HG03159 (cell line): ENCODE measurements around the gene USP48.

Experiments used
- ATAC-seq: cut with Tn5 transposase; IDR thresholded peaks from one replicate; pipeline ENCODE4 v1.9.1; 2021; ENCODE audit warnings: mild to moderate bottlenecking, moderate library complexity; ENCODE audit not compliant: unreplicated experiment

USP48 gene

DNA sequence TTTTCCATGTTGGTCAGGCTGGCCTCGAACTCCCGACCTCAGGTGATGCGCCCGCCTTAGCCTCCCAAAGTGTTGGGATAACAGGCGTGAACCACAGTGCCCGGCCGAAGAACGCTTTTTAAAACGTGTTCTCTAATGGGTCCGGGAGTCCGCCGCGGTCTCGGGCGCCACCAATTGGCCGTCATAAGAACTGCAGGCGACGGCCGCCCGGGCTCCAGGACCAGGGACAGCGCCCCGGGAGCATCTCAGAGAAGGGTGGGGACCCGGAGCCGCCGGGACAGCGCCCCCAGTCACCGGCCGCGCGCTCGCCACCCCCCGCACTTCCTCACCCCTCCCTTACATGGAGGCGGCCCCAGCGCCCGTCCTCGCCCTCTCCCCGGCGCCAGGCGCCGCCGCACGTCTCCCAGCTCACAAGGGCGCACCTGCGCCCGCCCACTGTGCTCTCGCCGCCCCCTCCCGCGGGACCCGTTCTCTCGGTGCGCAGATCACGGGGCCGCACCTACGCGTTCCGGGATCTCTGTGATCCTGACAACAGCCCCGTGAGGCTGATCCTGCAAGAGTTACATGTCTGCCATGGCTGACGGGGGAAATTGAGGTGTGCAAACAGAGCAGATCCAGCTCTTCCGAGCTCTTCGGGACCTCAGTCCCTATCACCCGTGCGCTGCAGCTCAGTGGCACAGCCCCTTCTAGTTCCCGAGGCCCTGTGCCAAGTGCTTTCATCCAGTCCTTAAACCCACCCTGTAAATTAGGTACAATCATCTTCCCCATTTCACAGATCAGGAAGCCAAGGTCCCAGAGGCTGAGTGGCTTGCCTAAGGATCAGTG is 123.6 kb downstream of the USP48 start:
- ATAC-seq, result no peak

DNA sequence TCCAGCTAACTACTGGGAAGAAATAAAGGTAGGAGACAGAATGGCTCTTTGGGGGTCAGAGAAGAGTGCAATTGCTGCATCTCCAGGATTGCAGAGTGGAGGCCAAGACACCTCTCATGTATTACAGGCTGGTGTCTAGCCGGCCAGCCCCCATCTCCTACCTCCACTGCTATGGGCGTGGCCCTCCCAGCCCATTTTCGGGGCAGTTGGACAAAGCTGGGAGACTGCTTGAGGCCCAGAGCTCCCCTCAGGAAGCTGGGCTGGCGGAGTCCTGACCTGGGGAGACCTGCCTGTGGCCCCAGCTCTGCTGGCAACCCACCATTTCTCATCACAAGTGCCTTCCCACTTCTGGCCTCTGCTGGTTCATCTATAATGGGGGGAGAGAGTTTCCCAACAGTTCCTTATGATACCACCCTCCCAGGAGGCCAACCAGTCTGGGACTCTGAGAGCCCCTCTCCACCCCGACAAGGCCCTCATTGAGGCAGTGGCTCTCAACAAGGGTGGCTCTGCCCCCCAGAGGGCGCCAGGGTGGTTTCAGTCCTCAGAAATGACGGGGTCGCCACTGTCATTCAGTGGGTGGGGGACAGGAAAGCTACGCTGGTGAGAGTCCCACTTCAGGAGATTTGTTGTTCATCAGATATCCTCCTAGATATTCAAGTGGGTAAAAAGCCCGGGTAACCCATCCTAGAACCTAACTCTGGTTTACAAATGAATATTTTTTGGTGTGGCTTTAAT is 125.3 kb downstream of the USP48 start:
- no peak for ATAC-seq

DNA sequence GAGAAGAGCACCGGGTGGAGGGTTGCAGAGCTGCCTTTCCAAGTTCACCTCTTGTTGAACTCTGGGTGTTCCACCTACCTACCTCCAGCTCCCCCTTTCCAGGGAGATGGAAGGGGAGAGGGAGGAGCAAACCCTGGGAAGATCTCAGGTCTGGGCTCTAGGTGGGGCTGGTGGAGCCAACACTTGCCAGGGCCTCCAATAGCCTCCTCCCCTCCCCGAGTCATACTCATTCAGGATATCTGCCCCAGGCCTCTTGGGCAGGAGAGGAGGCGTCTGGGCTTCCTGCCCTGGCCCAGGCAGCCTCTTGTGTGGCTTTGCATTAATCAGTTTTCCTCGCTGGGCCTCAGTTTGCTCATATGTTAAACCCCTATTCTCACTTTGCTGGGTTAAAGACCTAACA is 127.2 kb downstream of the USP48 start:
- ATAC-seq, result no peak

DNA sequence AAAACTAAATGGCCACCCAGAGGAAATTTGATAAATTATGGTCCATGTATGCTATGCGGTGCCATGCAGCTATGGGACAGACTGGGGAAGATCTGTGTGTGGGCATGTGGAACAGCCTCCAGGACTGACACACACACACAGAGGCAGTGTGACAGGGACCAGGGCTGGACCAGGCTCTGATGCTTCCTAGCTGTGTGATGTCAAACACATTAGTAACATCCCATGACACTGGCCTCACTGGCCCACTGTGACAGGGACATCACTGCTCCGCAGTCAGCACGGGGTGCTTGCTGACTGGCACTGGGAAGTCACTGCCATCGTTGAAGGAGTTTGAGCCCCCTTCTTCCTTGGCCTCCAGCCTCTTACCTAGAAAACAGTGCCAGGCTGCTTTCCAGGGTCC is 127.7 kb downstream of the USP48 start:
- ATAC-seq, result no peak

DNA sequence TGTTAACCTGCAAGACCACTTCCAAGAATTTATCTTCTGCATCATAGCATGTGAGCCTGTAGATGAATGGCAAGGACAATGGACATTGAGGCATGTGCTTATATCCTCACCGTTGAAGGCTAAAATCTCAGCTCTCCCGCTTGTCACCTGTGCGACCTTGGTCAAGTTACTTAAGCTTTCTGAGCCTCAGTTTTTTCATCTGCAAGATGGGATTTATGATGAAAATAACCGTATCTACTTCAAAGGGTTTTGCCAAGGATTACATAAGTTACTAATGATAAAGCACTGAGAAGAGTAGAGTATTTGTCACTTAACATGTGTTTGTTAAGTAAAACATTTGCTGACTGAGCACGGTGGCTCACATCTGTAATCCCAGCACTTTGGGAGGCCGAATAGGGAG is 128.7 kb downstream of the USP48 start:
- no peak for ATAC-seq

DNA sequence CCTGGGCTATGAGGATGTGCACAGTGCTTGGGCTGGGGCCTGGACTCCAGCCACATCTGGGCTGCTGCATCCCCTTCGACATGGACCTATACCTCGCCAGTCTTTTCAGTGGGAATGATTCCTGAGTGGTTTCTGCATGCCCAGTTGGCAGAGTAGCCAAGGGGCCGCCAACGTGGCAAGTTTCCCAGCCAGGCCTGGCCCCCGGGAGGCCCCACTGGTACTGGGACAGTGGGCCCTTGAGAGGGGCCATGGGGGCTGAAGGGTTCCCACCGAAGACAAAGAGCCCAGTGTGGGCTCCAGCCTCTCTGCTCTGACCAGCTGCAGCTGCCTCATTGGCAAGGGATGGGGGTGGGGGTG is 129.2 kb downstream of the USP48 start:
- no peak for ATAC-seq

DNA sequence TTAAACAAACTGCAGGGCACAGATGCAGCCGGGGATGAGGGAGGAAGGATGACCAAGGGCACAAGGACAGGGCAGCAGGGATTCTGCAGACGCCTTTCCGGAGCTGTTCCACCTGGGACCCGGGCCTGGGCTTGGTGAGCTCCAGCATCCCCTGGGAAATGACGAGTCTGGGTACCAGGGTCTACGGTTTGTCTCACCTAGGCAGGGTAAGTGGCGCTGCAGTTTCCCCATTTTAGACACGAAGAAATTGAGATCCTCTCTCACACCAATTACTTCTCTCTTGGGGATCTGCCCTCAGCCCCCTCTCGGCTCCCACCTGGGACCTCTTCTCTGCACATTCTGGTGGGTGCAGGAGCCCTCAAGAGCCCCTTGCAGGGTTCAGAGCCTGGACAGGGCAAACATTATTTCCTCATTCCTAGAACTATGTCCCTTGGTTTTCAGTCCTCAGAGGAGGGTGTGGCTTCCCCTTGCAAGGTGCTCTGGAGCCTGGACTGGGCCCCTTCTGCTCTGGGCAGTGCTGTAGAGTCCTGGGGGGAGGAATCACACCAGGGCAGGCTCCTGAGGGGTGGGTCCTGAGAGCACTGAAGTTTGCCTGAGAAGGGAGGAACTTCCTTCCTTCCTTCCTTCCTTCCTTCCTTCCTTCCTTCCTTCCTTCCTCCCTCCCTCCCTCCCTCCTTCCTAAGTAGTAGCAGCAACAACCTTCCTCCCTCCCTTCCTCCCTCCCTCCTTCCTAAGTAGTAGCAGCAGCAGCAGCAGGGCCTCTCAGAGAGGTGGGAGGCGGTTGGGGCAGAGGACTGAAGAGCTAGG is 129.8 kb downstream of the USP48 start:
- no peak for ATAC-seq

DNA sequence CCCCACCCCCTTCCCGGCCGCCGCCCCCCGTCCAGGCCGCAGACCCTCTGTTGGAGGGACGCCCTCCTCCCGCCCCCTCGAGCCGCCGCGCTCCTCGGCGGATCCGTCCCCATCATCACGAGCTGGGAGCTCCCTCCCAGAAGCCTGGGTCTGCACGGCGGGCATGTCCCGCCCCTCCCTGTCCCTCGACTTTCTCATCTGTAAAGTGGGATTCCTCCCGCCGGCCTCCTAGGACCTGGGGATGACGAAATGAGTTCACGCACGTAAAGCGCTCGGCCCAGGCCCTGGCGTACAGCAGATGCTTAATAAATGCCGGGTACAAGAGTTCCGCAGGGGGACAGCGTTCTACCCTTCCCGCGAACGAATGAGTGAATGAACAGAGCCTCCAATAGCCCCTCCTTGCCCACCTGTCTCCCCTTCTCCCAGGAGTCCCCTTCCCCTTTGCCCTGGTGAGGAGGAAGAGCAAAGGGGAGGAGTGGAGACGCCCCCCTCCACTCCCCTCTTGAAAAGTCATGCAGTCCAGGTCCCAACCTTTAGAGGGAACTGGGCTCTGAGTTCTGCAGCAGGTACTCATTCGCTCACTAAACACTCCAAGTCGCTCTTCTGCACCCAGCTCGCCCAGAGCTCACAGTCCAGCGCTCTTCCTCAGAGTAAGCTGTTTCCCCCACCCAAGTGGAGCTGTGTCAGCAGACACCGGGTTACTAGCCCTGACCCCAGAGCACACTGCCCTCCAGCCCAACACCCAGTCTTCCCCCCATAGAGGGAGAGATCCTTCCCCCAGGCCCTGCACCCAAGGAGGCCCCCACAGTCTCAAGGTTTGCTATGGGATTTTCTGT is 130.6 kb downstream of the USP48 start:
- no peak for ATAC-seq

DNA sequence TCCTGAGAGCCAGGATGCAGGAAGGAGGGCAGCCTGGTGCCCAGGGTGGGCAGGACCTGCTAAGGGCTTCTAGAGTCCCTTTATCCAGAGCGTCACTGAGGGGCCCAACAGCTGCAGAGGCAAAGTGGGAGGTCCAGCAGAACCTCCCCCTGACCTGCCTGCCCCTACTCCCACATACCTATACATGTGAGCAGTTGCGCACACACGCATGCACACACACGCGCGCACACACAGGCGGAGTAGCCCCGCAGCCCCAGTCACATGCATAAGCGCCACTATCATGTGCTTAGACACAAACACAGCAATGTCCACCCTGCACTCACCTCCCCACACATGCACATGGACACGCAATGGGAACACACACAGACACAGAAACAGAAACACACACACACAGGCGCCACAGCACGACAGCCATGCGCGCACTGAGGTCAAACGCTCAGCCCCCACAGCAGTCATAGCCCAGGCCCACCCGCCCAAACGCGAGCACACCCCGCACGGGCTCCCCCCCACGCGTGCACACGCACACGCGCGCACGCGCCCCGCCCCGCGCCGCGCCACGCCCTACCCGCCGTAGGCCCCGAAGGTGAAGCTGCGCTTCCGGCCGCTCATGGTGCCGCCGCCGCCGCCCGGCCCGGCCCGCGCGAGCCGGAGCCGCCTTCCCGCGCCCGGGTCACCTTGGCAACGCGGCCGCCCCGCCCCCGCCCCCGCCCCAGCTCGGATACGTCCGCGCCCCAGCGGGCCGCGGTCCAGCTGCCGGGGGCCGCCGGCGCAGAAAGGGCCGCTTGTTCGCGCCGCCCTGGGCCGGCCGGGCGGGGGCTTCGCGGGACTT is 131.5 kb downstream of the USP48 start:
- no peak for ATAC-seq

DNA sequence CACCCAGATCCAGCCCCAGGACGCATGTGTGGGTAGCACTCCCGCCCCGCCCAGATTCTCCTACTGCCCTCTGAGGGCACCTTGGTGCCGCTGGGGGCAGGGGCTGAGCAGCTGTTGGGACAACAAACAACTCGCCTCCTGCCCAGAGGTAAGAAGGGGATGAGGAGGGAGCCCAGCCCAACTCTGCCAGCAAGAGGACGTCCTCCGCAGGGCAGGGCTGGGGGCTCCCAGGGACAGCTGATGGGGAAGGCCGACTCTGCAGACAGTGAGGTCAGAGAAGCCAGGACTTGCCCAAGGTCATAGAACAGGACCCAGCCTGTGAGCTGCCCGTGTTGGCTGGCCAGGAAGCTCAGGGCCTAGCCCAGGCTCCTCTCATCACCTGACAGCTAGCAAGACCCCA is 132.5 kb downstream of the USP48 start:
- ATAC-seq, result no peak

DNA sequence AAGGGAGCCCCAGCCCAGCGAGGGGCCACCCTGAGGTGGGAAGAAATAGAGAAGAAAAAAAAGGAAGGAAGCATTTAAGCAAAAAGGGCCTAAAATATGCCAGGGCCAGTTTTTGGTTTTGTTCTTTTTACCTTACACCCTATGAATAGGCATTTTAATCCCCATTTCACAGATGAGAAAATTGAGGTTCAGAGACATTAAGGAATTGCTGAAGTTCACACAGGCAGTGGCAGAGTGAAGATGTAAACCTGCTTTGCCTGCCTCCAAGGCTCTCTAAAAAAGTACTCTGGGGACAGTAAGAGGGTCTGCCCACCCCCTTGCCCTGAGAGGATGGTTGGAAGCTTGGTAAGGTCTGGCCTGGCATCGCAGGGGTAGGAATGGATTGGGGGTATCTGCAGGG is 133.6 kb downstream of the USP48 start:
- no peak for ATAC-seq

DNA sequence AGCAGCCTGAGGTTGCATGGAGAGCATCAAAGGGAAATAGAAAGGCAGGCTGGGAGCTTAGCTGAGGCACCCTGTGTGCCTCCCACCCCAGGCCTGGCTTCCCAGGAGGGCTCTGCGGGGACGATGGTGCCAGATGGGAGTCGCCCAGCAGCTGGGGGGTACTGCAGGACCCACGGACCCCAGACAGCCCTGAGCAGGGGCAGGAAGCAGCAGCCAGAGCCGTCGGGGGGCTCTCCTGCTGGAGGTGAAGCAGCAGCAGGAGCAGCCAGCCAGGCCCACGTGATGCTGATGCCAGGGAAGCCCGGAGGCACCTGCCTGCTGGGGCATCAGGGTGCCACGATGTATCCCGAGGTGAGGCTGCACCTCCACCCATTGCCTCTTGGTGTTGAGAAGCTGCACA is 134.2 kb downstream of the USP48 start:
- no peak for ATAC-seq

DNA sequence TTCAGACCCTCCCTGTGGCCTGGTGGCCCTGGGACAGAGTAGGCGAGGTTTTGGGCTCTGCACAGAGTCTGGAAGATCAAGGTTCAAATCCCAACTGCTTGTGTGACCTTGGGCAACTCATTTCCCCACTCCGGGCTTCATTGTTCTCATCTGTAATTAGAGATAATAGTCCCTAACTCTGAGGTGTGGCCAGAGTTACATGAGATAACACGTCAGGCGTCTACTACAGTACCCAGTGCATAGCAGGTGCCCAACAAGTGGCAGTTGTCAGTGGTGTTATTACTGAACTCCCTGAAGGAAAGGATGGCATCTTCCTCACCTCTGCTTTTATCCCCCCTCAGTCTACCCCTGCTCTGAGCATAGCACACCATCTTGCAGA is 134.6 kb downstream of the USP48 start:
- no peak for ATAC-seq

DNA sequence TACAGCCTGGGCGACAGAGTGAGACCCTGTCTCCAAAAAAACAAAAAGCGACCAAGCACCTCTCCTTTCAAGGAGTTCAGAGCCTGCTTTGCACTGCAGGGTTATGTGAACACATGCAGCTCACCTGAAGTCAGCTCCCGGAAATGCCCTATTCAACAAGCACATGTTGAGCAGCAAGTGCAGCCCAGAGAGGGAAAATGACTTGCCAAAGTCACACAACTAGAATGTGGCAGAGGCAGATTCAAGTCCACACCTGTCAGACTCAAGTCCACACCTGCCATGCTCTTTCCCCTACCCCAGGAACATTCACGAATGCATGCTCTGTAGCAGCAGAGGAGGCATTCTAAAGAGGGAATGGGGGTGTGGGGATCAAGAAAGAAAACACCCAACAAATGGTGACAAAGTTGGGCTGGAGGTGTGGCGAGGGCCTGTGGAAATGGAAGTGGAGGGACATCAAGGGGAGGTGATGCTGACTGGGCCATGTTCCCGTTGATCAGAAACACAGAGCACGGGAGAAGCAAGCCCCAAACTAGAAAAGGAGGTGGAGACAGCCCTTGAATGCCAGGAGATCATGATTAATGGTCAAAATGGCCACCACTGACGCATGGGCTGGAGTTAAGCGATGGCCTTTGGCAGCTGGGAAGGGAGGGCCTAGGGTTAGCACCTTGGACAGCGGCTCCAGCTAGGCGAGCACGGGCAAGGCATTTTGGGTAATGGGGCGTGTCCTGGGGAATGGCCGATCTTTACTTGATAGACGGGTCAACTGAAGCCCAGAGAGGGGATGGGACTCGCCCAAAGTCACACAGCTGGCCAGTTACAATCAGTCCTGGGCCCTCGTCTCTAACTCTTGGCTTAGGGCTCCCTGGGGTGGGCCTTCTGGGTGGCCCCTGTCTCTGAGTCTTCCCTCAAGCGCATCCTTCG is 135.3 kb downstream of the USP48 start:
- no peak for ATAC-seq

DNA sequence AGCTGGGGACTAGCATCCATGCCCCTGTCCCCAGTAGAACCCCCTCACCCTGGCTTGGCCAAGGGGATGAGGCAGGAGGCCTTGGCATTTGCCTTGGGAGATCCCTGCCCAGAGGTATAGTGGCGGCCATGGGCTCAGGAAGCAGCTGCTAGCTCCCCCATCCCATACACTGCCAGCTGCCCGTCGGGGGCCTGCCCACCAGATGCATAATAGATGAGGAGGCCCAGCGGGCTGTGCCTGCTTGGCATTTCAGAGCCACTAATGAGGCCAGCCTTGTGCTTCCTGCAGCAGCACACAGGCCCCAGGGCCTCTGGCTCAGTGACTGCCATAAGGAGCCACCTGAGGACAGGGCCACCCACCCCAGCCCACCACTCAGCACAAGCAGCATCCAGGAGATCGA is 137.4 kb downstream of the USP48 start:
- no peak for ATAC-seq

DNA sequence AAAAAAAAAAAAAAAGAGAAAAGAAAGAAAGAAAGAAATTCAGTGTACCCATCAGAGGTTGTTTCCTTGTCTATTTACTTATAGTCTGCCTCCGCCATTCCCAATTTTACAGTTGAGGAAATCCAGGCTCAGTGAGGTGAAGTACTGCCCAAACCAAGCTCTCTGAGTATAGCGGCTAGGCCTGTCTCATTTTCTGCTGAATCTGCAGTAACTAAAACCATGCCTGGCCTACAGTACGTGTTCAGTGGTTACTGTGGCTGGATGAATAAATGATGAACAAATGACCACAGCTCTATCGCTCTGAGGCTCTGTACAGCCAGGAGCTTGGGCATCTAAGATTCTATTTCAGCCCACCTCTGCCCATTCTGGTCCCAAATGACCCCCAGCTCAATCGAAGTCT is 138.0 kb downstream of the USP48 start:
- ATAC-seq, result no peak

DNA sequence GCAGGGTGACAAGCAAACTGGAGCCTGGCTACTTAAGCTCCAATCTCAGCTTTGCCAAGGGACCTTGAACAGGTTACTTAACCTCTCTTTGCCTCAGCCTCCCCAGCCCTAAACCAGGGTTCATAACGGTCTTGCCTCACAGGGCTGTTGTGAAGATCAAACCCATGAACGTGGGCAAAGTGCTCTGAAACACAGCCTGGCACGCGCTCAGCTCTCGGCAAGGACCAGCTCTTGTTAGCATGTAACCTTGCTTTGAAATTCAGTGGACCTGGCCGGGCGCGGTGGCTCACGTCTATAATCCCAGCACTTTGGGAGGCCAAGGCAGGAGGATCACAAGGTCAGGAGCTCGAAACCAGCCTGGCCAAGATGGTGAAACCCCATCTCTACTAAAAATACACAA is 138.6 kb downstream of the USP48 start:
- ATAC-seq, result no peak

DNA sequence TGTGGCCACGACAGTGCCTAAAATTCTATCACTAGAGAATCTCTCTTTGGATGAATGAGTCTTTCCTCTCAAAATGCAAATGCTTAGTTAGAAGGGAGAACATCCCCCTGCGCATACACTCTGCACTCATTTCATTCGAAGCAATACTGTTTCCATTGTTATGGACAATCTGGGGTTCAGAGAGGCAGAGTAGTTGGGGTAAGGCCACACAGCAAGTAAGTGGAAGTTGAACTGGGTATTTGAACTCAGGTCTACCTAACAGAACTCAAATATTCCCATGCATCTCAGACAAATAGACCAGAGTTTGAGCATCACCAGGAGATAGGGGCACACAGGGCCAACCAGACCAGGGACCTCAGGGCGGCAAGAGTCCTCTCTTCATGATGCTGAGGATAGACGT is 139.3 kb downstream of the USP48 start:
- ATAC-seq, result no peak
